GF-D8 (cell line): ENCODE measurements around the gene SLC19A2.

ENCODE experiments used
- DNase-seq: peaks from one replicate; lab custom pipeline; 2025; lab: John Stamatoyannopoulos, UW

The SLC19A2 gene

GRCh38 chr1:169474302-169474995, 11.3 kb downstream of the SLC19A2 start:
- no peak for DNase-seq

GRCh38 chr1:169473347-169473746, 12.4 kb downstream of the SLC19A2 start:
- peak; percentile 6 for DNase-seq

GRCh38 chr1:169472738-169473137, 13.0 kb downstream of the SLC19A2 start:
- DNase-seq, result no peak

GRCh38 chr1:169468982-169469381, 16.8 kb downstream of the SLC19A2 start:
- no peak for DNase-seq

- no peak for DNase-seq
Measured at GRCh38 chr1:169466259-169467230, 19.2 kb downstream of the SLC19A2 start.

- DNase-seq, result no peak
Measured at GRCh38 chr1:169465281-169465680, 20.5 kb downstream of the SLC19A2 start.

- DNase-seq, result no peak
Measured at GRCh38 chr1:169462385-169462784, 23.4 kb downstream of the SLC19A2 start.

- DNase-seq, result no peak
Measured at GRCh38 chr1:169461390-169462000, 24.2 kb downstream of the SLC19A2 start.

- DNase-seq, result no peak
Measured at GRCh38 chr1:169460191-169460833, 25.4 kb downstream of the SLC19A2 start.

- no peak for DNase-seq
Measured at GRCh38 chr1:169457443-169457842, 28.3 kb downstream of the SLC19A2 start.

- DNase-seq, result no peak
Measured at GRCh38 chr1:169456029-169456428, 29.7 kb downstream of the SLC19A2 start.

GRCh38 chr1:169452921-169453320, 32.8 kb downstream of the SLC19A2 start:
- DNase-seq, result no peak

GRCh38 chr1:169451218-169451824, 34.4 kb downstream of the SLC19A2 start:
- DNase-seq, result no peak

GRCh38 chr1:169443923-169444322, 41.8 kb downstream of the SLC19A2 start:
- DNase-seq, result no peak

GRCh38 chr1:169427081-169427641, 58.6 kb downstream of the SLC19A2 start, which contains the start of gene CCDC181:
TSS of gene CCDC181 (minus strand) at chr1:169427474. CDS start at chr1:169424927, 2,547 bp downstream.
- no peak for DNase-seq

GRCh38 chr1:169426174-169426705, 59.5 kb downstream of the SLC19A2 start:
- no peak for DNase-seq

GRCh38 chr1:169421309-169421708, 64.4 kb downstream of the SLC19A2 start:
- no peak for DNase-seq

GRCh38 chr1:169414952-169415351, 70.8 kb downstream of the SLC19A2 start:
- DNase-seq, result no peak
